Osteocyte (in vitro differentiated cells): ENCODE results near the gene DKK3. TPM values are rescaled to one million over a fixed set of nuclear protein-coding genes. Genes with fewer than 3 reads are reported as not detected.

Source experiments
- DNase-seq: peaks from one replicate; pipeline ENCODE4 v3.0.0; 2021; ENCODE audit warnings: mixed read lengths; ENCODE audit not compliant: unreplicated experiment; ENCODE audit errors: extremely low spot score
- H3K27ac Mint-ChIP-seq: one replicate; pipeline ENCODE4 v1.8.0; 2021; ENCODE audit warnings: mild to moderate bottlenecking, mixed read lengths; ENCODE audit not compliant: unreplicated experiment
- H3K27me3 Mint-ChIP-seq: one replicate; pipeline ENCODE4 v1.8.0; 2021; ENCODE audit warnings: mixed read lengths; ENCODE audit not compliant: unreplicated experiment
- H3K36me3 Mint-ChIP-seq: one replicate; pipeline ENCODE4 v1.8.0; 2021; ENCODE audit warnings: mixed read lengths; ENCODE audit not compliant: unreplicated experiment
- H3K4me1 Mint-ChIP-seq: one replicate; pipeline ENCODE4 v1.8.0; 2021; ENCODE audit warnings: mixed read lengths; ENCODE audit not compliant: unreplicated experiment
- H3K4me3 Mint-ChIP-seq: one replicate; pipeline ENCODE4 v1.8.0; 2021; ENCODE audit warnings: mild to moderate bottlenecking, moderate library complexity, mixed read lengths; ENCODE audit not compliant: unreplicated experiment
- H3K9me3 Mint-ChIP-seq: one replicate; pipeline ENCODE4 v1.8.0; 2021; ENCODE audit warnings: mixed read lengths; ENCODE audit not compliant: unreplicated experiment
- total RNA-seq: library from RNA; stranded (reverse); gene quantifications from 2 replicates; pipeline ENCODE4 v1.2.1, GENCODE V29; 2021
- TF ChIP-seq, protein P1 (sequence below): fragments of 200-600 bp; sonication (generic); IDR thresholded peaks from 2 replicates; pipeline ENCODE4 v1.5.0; 2021; ENCODE audit warnings: antibody characterized with exemption, mild to moderate bottlenecking, moderate library complexity

DKK3 gene
- total RNA-seq, 1 donor from 2014 or later, result 548 TPM

DNA sequence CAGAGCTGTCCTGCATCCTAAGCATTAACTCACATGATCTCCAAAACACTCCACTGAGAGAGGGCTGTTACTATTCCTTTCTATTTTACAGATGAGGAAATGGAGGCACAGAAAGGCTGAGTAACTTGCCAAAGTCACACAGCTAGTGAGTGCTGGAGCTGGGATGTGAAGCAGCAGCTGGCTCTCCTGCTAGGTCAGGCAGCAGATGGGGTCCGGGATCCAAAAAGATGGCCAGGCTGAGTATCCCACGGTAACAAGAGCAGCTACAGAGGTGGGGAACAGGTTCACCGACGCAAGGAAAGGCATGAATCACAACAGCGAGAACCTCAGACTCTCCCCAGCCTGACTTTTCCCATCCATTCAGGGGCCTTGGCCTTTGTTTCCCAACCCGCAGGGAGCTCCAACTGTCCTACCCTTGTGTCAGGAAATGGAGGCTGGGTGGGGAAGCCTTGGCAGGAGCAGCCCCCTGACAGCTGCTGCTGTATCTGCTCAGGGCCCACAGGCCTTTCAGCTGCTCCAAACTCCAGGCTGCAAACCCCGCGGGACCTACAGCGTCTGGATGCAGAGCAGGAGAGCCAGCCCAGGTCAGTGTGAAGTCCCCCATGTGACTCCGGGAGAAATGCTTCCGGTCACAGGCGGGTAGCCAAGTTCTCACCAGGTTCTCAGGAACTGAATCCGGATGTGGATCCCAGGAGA, 29.5 kb downstream of the DKK3 start:
- Mint-ChIP-seq H3K4me3 (no peak overlapping the region), H3K9me3 (no peaks in the 10 kb centered on the region), H3K36me3 (peaks cover 12% of the 10 kb centered on the region), H3K27me3 (no peaks in the 10 kb centered on the region), H3K4me1 (peaks cover 97% of the 10 kb centered on the region), H3K27ac (peak overlapping the region; percentile 98)
- peak; percentile 89 for DNase-seq
- TF ChIP-seq, protein P1, sequence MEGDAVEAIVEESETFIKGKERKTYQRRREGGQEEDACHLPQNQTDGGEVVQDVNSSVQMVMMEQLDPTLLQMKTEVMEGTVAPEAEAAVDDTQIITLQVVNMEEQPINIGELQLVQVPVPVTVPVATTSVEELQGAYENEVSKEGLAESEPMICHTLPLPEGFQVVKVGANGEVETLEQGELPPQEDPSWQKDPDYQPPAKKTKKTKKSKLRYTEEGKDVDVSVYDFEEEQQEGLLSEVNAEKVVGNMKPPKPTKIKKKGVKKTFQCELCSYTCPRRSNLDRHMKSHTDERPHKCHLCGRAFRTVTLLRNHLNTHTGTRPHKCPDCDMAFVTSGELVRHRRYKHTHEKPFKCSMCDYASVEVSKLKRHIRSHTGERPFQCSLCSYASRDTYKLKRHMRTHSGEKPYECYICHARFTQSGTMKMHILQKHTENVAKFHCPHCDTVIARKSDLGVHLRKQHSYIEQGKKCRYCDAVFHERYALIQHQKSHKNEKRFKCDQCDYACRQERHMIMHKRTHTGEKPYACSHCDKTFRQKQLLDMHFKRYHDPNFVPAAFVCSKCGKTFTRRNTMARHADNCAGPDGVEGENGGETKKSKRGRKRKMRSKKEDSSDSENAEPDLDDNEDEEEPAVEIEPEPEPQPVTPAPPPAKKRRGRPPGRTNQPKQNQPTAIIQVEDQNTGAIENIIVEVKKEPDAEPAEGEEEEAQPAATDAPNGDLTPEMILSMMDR, result no peak

DNA sequence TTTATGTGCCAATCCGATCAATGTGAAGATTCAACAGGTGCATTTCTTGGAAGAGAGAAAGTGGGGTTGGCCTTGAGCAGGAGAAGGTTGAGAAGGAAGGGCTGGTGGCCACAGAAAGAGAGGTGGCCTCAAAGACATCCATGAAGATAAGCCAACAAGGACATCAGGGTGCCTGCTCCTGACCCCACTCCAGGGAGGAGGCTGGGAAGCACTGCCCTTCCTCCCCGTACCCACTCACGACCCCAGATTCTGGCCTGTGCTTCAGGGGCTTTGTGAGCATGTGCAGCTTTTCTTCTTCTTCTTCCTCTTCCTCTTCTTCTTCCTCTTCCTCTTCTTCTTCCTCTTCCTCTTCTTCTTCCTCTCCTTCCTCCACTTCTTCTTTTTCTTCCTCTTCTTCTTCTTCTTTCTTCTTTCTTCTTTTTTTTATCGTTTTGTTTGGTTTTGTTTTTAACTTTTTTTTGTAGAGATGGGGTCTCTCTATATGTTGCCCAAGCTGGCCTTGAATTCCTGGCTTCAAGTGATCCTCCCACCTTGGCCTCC, 30.3 kb downstream of the DKK3 start:
- H3K4me1 Mint-ChIP-seq, result peaks cover 97% of the 10 kb centered on the region
- H3K36me3 Mint-ChIP-seq, result peaks cover 12% of the 10 kb centered on the region
- TF ChIP-seq, protein P1, result no peak
- H3K27ac Mint-ChIP-seq, result peak overlapping the region; percentile 98
- H3K9me3 Mint-ChIP-seq, result no peaks in the 10 kb centered on the region
- H3K4me3 Mint-ChIP-seq, result no peak overlapping the region
- no peaks in the 10 kb centered on the region for H3K27me3 Mint-ChIP-seq
- DNase-seq, result peak; percentile 65

DNA sequence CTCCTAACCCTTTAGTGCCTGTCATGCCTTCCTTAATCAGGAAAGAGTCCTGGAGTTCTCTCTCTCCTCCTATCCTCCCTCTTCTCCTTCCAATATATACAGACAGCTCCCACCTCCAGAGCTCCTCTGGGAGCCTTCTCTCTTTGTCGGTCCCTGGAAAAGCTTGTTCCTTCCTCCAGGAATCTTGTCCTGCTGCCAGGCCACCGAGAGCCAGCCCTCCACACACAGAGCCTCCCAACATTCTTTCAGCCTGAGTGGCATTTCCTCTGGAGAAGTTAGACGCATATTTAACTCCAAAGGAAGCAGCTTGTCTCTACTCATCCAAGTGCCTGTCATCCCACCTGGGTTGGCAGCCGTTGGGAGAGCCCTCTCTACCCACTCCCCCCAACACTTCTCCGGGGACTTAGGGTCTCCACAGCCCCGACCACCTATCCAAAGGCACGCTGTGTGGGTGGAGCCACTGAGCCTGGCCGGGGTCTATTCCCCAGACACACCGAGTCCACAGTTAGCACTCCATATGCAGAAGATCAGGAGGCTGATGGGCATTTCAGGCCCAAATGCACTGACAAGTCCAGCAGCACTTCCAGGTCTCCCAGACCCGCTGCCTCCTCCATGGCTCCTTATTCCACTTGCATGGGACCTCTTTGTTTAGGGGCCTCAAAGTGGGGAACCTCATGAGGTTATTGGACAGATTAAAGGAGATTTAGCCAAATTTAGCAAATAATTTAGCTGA, 31.1 kb downstream of the DKK3 start:
- DNase-seq, result peak; percentile 90
- Mint-ChIP-seq H3K9me3 (no peaks in the 10 kb centered on the region), H3K4me1 (peaks cover 97% of the 10 kb centered on the region), H3K36me3 (peaks cover 9% of the 10 kb centered on the region), H3K4me3 (no peak overlapping the region), H3K27ac (peak overlapping the region; percentile 98), H3K27me3 (no peaks in the 10 kb centered on the region)
- TF ChIP-seq, protein P1, result no peak

DNA sequence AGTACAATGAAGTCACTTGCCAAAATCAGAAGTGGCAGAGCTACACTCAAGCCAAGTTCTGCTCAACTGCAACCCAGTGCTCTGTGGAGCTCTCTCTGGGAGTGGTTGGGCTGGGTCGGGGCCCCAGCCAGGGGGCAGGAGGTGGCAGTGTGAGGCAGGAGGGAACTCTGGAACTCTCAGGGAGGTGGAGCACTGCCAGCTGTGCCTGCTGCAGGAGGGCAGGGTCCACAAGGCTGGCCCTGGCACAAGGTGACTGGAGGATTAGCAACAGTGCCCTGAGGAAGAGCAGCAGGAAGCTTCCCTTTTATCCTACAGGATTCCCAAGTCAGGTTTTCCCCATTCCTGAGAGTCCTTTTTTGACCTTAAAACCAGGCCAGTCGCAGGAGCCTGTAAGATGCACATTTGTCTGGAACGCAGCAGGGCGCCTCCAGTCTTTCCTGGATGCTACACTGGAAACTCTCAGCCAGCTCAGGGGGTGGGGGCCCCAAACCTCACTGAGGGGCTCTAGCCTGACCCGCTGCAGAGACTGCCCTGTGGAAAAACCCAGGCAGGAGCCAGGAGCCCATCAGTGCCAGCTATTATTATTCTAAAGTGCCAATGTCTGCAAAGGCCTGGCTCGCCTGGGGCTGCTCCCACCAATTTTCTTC, 31.8 kb downstream of the DKK3 start:
- peaks cover 97% of the 10 kb centered on the region for H3K4me1 Mint-ChIP-seq
- no peak overlapping the region for H3K4me3 Mint-ChIP-seq
- peak; percentile 84 for DNase-seq
- H3K9me3 Mint-ChIP-seq, result no peaks in the 10 kb centered on the region
- no peaks in the 10 kb centered on the region for H3K27me3 Mint-ChIP-seq
- peak overlapping the region; percentile 98 for H3K27ac Mint-ChIP-seq
- TF ChIP-seq, protein P1, result no peak
- H3K36me3 Mint-ChIP-seq, result peaks cover 5% of the 10 kb centered on the region
